ENCODE measurements around the gene ABCC12.

GRCh38 chr16:48146710-48147109 is 9.1 kb downstream of the ABCC12 start:
- TF ChIP-seq CTCF (IDR thresholded peaks at IDR 0.05; ENCODE audit: extremely low read depth in 1 of 2, insufficient read depth in 1 of 2, low read depth in 1 of 2, low read length in 2 of 2) (no peak), FOS (IDR thresholded peaks at IDR 0.05; ENCODE audit: borderline replicate concordance, insufficient read depth, low read length) (no peak)

Measured in endothelial cell of umbilical vein (primary cell).